Gastrocnemius medialis (tissue), 4 donors: ENCODE data around the gene SLC25A12.
A peak's percentile ranks its signal among the peaks of the same experiment; 100 is the strongest.

Experiments used
- POLR2A ChIP-seq, 2 donors: fragments of 450-650 bp; IDR thresholded peaks; one replicate each; pipeline ENCODE4 v1.6.1; 2017; ENCODE audit warnings: antibody characterized with exemption in 2 of 2, mild to moderate bottlenecking in 2 of 2, moderate library complexity in 2 of 2
- TF ChIP-seq, protein P1 (sequence below), 5 experiments: fragments of 450-650 bp in 3 of 5; fragments of 200-600 bp in 2 of 5; sonication (generic) in 2 of 5; IDR thresholded peaks in 4 of 5; conservative IDR thresholded peaks in 1 of 5; 1 replicate in 4 of 5; 2 replicates in 1 of 5; pipeline ENCODE4 v1.5.1; 2016 to 2019; ENCODE audit warnings: antibody characterized with exemption in 5 of 5, mild to moderate bottlenecking in 3 of 5, moderate library complexity in 3 of 5

- TF ChIP-seq, protein P1, sequence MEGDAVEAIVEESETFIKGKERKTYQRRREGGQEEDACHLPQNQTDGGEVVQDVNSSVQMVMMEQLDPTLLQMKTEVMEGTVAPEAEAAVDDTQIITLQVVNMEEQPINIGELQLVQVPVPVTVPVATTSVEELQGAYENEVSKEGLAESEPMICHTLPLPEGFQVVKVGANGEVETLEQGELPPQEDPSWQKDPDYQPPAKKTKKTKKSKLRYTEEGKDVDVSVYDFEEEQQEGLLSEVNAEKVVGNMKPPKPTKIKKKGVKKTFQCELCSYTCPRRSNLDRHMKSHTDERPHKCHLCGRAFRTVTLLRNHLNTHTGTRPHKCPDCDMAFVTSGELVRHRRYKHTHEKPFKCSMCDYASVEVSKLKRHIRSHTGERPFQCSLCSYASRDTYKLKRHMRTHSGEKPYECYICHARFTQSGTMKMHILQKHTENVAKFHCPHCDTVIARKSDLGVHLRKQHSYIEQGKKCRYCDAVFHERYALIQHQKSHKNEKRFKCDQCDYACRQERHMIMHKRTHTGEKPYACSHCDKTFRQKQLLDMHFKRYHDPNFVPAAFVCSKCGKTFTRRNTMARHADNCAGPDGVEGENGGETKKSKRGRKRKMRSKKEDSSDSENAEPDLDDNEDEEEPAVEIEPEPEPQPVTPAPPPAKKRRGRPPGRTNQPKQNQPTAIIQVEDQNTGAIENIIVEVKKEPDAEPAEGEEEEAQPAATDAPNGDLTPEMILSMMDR (IDR thresholded peaks at IDR 0.05 in 4 of 5, conservative IDR thresholded peaks at IDR 0.05 in 1 of 5): no peak
- peak in 1 of 2 donors; percentile 39 for TF ChIP-seq POLR2A (IDR thresholded peaks at IDR 0.05)
These were observed 45.2 kb upstream of the SLC25A12 start for GRCh38 chr2:171939058-171939742.
